Adrenal gland (tissue), 5 donors: ENCODE results near the gene SFT2D1.

Source experiments
- POLR2A ChIP-seq, 2 donors: fragments of 450-650 bp; IDR thresholded peaks; one replicate each; pipeline ENCODE4 v1.6.1; 2017; ENCODE audit warnings: antibody characterized with exemption in 2 of 2, mild to moderate bottlenecking in 2 of 2, moderate library complexity in 1 of 2
- TF ChIP-seq, protein P1 (sequence below), 6 experiments: fragments of 450-650 bp in 4 of 6; fragments of 200-600 bp in 2 of 6; sonication (generic) in 1 of 6; IDR thresholded peaks; 1 replicate in 5 of 6; 2 replicates in 1 of 6; pipeline versions ENCODE4 v1.5.1 to v1.8.0; 2016 to 2021; ENCODE audit warnings: antibody characterized with exemption in 6 of 6, mild to moderate bottlenecking in 2 of 6, moderate library complexity in 1 of 6
- donor health status: DM: no; HTN: no; CAD: no.

- no peak for TF ChIP-seq POLR2A (IDR thresholded peaks at IDR 0.05)
- TF ChIP-seq, protein P1, sequence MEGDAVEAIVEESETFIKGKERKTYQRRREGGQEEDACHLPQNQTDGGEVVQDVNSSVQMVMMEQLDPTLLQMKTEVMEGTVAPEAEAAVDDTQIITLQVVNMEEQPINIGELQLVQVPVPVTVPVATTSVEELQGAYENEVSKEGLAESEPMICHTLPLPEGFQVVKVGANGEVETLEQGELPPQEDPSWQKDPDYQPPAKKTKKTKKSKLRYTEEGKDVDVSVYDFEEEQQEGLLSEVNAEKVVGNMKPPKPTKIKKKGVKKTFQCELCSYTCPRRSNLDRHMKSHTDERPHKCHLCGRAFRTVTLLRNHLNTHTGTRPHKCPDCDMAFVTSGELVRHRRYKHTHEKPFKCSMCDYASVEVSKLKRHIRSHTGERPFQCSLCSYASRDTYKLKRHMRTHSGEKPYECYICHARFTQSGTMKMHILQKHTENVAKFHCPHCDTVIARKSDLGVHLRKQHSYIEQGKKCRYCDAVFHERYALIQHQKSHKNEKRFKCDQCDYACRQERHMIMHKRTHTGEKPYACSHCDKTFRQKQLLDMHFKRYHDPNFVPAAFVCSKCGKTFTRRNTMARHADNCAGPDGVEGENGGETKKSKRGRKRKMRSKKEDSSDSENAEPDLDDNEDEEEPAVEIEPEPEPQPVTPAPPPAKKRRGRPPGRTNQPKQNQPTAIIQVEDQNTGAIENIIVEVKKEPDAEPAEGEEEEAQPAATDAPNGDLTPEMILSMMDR (IDR thresholded peaks at IDR 0.05), result no peak
These were observed 24.8 kb downstream of the SFT2D1 start for GRCh38 chr6:166317261-166318212.
